ENCODE results near the gene SETDB1.
A peak's percentile ranks its signal among the peaks of the same experiment; 100 is the strongest.

Gene SETDB1

DNA sequence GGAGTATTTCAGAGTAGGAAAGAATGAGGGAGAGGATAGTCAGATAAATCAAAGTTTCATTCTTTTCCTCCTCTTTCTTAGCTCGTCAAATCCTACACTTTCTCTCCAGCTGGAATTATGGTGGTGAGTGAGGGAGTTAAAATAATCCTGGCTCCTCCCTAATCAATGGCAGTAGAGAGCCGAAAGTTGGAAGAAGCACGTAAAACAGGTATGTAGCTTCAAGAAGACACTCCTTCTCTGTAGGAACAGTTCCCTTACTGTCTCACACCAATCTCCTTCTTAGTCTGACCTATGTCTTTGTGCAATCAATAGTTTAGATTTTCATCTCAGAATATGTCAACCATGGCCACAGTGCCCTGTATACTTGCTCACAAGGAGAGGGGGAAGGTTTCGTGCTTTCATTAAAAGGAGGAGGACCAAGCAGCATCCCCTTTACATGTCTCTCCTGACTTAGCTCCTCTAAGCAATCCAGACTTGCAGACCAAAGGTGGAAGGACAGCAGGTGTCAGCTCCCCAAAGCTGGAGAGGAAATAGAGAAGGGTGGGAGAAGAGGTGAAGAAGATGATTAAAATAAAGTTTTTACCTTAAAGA lies 79.7 kb downstream of the SETDB1 start:
- DNase-seq, result no peak

DNA sequence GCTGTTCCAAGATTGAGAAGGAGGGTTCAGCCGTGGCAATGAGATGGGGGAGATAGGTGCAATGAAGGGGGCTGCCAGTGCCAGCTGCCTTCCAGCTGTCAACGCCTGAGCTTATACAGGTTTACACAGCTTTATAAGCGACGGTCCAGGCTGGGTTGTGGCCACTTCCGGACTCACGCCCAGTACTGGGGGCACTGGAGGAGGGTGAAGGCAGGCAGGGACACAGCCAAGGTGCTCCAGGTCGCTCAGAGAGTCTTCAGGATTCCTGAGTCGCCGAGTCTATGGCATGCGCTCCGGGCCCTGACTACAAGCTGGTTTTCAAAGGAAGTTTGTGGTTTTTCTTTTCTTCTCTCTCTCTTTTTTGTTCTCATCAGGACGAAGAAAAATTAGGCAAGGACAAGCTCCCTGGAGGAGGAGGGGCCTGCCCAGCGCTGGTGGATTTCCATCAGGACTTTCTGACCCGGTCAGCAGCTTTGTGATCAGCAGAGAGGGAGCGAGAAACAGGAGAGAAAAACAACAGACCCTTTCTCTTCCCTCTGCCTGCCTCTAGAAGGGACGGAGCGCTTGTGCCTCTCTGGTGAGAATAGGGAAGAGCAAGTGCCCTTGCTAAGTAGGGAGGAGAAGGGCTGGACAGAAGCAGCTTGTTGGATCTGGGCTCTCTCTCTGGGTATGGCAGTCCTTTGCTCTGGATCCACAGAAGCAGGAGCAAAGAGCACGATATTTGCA lies 80.3 kb downstream of the SETDB1 start, which contains the start of gene MINDY1:
Gene MINDY1, minus strand, starts transcription at position 576 of the 726 bp plus-strand sequence. CDS start 4,285 bp downstream, outside the sequence.
- peak; percentile 86 for DNase-seq

DNA sequence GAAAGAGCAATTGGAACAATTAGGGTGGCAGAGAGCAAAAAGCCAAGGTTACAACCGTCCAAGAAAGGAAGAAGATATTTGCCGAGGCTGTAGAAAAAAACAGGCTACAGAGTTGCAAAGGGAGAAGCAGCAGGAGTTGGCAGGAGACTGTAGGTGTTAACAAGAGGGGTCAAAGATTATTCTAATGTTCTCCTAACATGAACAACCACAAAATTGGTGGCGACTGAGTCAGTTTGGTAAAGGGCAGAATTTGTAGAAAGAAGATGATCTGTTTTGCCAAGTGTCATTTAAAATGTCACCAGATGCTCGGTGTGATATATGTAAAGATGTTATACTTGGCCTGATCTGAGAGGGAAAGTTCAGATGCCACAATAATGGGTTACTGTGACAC lies 81.7 kb downstream of the SETDB1 start:
- DNase-seq, result no peak

DNA sequence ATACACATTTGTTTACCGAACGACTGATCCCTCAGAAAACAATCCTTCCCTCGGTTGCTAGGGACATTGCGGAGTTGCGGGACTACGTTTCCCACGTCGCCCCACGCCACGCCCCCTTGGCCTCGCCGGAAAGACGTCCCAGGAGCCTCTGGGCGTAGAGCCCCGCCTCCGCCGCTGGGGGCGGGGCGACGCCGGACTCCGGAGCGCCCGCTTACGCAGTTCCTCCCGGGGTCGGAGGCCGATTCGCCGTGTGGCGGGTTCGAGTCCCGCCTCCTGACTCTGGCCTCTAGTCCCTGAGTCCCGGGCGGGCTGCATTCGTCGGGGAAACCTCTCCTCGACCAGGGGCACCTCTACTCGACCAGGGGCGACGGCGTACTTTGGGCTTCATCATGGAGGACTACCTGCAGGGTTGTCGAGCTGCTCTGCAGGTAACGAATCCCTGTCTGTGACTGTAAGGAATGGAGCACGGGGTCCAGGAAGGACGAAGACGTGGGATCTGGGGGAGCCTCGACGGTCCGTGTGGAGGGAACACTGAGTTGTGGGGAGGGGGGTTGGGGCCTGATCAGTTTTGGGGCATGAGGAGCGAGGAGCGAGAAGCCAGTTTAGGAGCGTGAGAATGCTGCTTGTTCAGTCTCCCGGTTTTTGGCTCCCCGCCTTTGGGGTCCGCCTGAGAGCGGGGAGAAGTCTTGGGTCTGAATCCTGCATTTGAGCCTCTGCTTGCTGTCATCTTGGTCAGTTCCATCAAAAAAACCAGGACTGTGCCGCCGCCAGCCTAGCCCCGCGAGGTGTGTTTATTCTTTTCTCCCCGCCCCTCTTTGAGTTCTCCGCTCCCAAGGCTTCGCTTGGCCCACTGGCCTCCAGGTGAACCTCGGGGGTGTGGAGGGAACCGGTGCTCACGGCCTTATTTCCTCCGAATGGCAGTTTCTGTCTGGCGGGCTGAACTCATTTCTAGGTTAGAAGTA lies 82.4 kb downstream of the SETDB1 start, which contains the start of gene PRUNE1:
Gene PRUNE1, plus strand, starts transcription at position 206 of the 962 bp plus-strand sequence. Its CDS starts 184 bp downstream, at position 390.
- peak; percentile 94 for DNase-seq

DNA sequence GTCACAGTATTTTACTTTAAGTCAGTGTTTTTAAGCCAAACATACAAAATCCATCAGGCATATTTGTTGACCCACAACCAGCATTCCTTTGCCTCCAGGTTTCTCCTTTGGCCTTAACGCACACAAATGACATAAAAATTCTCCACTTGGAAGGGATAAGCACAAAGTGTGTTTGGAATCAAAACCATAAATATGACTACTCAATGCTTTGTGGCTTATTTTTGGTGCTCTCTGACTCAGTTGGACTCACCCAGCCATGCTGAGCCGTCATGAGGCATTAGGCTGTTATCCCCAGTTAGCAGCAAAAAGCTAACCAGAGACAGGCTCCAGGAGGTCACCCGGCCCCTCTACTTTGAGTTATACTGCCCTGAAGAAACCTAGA lies 83.0 kb downstream of the SETDB1 start:
- peak; percentile 43 for DNase-seq

DNA sequence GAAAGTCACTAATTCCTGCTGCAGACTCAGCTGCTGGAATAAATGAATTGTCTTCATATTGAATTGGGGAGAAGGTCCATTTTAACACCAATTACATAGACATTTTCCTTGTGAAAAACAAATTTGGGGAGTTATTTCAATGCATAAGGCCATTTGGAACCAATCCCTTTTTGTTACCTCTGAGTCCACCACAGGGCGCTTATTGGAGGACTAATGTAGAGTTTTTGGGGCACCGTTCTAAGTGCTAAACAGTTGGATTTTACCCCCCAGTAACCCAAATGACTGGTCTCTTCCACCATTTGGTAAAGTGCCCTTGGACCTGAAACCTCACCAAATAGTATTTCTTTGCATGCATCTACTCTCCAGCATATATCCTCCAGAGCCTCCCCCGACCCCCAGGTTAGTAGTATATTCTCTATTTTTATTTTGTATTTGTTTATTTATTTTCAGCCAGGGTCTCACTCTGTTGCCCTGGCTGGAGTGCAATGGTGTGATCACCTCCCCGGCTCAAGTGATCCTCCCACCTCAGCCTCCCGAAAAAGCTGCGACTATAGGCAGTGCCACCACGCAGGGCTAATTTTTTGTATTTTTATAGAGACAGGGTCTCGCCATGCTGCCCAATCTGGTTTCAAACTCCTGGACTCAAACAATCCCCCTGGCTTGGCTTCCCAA lies 83.6 kb downstream of the SETDB1 start:
- no peak for DNase-seq

DNA sequence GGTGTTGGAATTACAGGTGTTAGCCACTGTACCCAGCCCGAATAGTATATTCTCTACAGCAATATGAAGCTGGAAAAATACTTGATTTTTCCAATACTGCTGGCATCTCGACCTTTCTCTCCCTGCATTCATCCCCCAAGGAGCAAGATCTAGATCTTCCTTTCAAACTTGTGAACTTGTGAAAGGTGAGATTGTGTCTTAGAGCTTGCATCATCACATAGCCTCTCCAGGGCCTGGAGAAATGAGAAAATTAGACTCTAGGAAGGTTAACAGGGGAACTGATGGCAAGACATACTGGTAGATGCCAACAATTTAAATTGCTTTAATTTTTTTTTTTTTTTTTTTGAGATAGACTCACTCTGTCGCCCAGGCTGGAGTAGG lies 84.2 kb downstream of the SETDB1 start:
- no peak for DNase-seq

DNA sequence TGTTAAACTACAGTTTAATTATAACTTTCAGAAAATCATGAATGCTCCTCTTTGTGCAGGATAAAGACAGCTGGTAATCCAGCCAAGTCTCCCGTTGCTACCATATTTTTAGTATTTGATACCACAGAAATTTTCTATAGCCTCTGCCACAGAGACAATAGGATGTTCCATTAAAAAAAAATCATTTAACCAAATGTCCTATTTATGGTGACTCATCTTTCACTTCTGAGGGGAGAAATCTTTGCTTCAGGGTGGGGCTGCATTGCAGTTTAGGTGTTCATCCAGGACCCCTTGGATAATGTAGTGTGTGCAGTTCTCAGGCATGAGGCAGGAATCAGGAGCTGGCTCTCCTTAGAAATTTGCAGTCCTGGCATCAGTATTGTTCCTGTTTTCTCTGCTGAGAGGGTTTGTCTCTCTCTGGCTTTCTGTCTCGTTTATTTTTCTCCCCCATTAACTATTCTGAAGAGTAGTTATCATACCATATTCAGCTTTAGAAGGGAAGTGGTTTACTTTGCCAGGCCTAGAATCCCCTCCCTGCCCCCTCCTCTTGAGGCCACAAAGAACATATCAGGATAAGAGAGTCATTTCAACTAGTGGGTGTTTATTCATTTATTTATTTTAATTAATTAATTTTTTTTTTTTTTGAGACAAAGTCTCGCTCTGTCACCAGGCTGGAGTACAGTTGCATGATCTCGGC lies 85.1 kb downstream of the SETDB1 start:
- DNase-seq, result peak; percentile 23

DNA sequence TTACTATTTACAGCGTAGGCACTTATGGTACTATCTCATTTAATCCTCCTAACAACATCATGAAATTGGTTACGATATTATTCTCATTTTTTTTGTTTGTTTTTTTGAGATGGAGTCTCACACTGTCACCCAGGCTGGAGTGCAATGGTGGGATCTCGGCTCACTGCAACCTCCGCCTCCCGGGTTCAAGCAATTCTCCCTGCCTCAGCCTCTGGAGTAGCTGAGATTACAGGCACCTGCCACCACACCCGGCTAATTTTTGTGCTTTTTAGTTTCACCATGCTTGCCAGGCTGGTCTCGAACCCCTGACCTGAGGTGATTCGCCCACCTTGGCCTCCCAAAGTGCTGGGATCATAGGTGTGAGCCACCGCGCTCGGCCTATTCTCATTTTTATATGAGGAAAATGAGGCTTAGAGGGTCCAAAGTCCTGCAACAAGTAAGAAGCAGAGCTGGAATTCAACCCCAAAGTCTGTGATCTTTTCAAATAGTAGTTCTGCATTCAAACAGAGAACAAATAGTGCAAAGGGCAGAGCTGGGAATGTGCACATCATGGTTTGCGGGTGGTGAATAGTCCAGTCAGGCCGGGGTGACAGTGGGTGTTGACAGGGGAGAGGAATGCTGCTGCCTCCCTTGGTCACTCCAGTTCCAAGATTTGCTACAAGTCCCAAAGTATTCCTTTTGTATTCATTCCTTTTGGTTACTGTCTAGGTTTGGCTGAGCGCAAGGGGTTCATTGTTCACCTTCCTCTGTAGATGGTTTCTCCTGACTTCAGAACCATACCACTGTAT lies 86.7 kb downstream of the SETDB1 start:
- no peak for DNase-seq

DNA sequence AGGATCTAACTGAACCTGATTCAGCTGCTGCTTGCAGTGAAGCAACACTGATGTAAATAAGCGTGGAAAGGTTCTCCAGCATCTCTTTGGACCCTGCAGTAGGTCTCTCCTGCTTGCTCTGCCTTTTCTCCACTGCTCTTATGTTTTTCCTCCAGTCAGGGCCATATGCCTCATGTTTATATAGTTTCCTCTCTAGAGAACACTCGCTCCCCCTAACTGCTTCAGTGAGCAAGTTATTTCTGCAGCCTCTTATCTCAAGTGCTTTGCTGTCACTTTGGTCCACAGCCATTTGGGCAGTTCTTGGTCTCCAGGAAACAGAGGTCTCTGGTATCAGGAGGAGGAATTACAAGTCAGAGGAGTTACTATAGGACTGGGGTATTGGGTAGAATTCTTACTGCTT lies 87.4 kb downstream of the SETDB1 start:
- no peak for DNase-seq

Data from fibroblast of skin of back (primary cell).